Measurements from ENCODE around the gene FBXO42.

Gene FBXO42
- total RNA-seq, result 57.2 to 78.8 (median 73.6) reads per million in 4 experiments

GRCh38 chr1:16351994-16352841, at the start of gene FBXO42:
TSS of gene FBXO42 (minus strand) at chr1:16352480. CDS start at chr1:16315418, 37,062 bp downstream.
- DNase-seq, result peak; percentile 86

DNA sequence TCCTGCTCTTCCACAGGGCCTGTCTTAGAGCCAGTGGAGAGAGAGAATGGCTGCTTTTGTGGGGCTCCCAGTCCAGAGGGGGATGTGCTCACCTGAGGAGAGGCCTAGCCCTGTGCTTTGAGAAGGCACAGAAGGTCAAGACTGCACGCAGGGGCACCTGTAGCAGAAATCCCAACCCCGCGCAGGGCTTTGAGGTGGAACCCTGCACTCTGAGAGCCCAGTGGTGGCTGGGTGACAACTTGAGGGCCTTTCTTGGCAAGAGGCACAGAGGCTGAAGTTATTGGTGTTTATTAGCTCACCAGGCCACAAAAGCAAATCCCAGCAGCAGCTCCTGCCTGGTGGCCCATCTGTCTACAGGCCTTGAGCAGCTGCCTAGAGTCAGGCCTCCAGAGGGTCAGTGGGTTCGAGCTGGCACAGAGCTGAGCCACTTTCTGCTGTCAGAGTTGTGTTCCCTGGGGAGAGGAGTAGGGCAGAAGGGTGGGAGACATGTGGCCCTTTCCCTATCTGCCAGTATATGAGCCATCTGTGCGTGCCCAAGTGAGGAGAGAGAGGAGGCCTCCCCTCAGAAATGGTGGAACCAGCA, 46.2 kb upstream of the FBXO42 start:
- DNase-seq, result no peak

DNA sequence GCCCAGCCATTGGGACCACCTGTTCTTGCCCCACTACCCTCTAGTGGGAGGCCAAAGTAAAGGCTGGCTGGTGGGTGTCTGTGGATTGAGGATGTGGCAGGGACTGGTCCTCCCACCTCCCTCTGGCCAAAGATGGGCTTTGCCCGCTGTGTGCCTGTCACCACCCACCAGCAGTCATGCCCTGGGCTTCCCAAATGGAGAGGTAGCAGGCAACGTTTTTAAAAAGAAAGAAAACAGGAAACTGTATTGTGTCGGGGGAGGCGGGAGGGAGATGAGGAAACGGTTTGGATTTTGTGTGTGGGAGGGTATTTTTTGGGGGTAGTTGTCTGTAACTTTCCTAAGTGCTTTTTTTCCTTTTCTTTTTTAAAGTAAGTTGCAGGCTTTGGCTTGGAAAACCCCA, 44.8 kb upstream of the FBXO42 start:
- no peak for DNase-seq

DNA sequence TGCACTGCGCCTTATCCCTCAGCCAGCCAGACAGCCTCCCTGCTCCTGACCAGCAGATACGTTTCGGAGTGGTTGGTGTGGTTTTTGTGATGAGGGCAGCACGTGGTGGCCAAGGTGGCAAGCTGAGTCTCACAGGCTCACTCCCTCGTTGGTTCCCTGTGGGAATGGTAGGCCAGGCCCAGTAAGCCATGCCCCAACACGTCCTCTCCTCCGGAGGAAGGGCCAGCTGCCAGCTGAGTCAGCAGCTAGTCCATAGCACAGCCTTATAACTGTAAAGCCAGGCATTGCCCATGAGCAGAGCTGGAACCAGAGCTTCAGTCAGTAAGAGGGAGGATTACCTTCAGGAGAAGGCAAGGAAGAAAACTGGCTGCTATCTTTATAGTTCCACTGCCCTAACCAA, 44.3 kb upstream of the FBXO42 start:
- no peak for DNase-seq

GRCh38 chr1:16394977-16395376, 42.7 kb upstream of the FBXO42 start:
- no peak for DNase-seq

DNA sequence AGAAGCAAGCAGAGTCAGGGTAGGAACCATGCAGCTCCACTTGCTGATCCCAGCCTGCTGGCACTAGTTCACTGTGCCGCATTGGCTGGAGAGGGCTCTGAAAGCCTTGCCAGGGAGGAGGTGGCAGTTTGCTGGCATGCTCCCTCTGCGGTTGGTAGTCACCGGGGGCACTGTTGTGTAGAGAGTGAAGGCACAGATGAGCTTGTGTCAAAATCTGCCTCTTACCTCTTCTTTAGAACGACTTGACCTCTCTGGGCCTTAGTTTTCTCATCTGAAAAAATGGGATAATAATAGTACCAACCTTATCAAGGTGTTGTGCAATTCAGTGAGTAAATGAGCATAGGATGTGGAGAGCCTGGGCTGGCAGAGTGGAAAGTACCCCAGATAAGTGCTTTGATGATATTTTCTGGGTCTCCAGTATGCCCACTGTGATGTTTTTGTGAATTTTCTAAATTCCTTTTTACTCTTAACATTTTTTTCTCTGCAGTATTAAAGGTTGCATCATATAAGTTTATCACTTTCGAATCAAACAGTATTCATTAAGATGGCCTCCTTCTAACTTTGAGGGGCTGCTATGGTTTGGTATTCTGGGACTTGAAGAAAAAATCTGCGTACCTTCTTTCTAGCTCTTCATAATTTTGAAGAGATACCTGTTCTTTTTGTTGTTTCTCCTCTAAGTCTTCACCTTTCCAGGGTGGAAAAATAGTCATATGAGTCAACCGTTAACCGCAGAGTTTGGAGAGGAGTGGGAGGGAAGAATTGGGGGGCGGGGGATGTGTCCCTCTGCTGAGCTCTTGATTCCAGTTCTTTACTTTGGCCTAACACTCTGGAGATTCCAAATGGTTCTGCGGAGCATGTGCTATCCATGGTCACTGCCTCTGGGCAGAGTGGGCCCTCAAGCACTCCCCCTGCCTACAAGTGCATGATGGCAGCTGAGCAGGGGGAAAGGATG, 41.6 kb upstream of the FBXO42 start:
- DNase-seq, result no peak

DNA sequence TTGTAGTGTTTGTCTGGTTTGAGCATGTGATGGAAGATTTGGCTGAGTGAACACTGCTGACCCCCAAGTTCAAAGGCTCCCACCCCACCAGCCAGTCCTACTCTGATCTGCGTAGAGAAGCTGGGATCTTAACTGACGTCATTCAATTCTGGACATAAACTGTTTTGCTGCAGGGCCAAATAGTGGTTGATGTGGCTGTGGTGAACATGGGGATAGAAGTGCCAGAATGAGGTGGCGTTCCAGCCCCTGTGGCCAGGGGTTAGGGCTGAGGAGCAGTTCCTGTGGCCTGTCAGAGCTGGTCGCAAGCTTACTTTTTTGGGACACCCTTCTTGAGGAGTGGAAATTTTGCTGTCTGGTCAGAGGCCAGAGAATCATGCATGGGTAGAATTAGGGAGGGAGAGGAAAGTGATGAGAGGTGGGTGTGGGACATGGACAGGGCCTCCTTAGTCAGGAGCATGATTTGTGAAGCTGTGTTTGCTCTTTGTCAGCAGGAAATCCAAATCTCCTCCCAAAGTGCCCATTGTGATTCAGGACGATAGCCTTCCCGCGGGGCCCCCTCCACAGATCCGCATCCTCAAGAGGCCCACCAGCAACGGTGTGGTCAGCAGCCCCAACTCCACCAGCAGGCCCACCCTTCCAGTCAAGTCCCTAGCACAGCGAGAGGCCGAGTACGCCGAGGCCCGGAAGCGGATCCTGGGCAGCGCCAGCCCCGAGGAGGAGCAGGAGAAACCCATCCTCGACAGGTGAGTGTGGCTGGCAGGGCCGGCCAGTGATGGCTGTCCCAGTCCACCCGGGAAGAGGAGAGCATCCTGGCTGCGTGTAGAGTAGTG, 40.7 kb upstream of the FBXO42 start:
- DNase-seq, result no peak

DNA sequence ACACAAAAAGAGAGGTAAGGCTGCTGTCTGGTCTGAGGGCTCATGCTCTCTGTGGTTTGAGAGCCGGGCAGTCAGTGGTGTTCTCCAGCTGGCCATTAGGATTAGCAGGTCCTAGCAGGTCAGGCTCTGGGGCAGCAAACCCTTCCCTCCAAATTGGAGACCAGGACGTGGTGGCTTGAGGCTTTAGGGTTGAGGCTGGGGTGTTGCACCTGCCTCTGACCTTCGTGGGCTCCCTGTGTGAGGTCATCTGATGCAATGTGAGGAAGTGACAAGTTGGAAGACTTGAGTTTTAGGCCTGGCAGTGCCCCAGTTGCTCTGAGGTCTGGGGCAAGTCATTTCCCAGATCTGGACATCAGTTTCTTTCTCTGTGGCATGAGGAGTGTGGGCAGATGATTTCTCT, 39.1 kb upstream of the FBXO42 start:
- no peak for DNase-seq

GRCh38 chr1:16387201-16388188, 35.2 kb upstream of the FBXO42 start:
- DNase-seq, result no peak

- DNase-seq, result no peak
Observed at GRCh38 chr1:16386454-16387113, 34.3 kb upstream of the FBXO42 start.

DNA sequence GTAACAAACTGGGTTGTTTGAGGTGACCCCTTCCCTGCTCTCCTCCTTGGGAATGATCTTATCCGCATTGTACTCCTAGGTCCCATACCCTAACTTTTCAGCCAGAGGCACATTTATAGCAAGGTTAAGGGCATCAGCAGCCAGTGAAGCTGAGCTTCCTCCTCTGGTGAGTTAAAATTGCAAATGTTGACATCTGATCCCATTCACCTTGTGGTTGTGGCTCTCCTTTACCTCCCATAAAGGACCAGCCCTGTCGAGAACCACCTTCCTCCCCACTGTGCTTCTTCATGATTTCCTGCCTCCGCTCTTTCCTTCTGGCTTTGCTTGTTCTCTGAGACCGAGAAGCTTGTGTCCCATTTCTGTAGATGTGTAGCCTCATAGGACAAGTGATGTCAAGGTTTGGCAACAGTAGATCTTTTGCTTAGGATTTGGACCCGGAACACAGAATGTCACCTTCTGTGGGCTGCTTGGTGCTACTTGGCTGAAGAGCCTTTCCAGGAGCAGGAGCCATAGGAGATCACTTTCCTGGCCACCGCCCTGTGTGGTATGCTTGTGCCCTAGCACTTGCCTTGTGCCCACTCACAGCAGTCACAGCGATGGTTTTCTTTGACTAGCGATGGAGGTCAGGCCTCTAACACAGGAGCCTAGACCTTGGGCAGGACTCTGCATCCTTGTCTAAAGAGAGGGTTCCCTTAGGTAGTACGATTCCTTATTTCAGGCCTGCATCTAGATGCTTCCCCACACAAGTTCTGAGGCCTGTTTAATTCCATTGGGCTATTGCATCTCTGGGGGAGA, 33.6 kb upstream of the FBXO42 start:
- DNase-seq, result no peak

GRCh38 chr1:16383888-16384287, 31.6 kb upstream of the FBXO42 start:
- no peak for DNase-seq

- no peak for DNase-seq
Observed at GRCh38 chr1:16380868-16381267, 28.6 kb upstream of the FBXO42 start.

DNA sequence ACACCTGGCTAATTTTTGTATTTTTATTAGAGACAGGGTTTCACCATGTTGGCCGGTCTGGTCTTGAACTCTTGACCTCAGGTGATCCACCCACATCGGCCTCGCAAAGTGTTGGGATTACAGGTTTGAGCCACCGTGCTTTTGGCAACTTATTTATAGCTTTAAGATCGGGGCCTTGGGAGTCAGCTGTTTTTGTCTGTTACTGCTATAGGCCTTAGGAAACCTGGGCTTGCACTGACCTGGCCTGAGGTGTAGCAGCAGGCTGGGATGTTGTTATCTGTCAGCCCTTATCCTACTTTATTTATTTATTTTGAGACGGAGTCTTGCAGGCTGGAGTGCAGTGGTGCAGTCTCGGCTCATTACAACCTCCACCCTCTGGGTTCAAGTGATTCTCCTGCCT, 26.2 kb upstream of the FBXO42 start:
- DNase-seq, result no peak

DNA sequence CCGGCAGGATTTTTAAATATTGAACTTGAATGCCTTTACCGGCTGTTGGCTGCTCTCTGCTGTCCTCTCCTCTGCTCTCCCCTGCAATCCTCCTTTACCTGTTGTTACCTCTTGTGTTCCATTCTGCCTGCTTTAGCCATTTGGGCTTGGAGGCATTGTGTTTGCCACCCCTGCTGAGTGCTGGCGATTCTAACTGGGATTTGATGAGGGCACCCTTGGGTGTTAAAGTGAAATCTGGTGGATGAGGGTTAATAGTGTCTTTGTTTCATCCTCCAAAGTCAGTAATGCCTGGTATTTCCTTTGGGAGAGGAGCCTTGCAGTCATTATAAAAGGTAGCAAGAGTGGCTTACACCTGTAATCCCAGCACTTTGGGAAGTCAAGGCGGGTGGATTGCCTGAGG, 24.7 kb upstream of the FBXO42 start:
- no peak for DNase-seq

DNA sequence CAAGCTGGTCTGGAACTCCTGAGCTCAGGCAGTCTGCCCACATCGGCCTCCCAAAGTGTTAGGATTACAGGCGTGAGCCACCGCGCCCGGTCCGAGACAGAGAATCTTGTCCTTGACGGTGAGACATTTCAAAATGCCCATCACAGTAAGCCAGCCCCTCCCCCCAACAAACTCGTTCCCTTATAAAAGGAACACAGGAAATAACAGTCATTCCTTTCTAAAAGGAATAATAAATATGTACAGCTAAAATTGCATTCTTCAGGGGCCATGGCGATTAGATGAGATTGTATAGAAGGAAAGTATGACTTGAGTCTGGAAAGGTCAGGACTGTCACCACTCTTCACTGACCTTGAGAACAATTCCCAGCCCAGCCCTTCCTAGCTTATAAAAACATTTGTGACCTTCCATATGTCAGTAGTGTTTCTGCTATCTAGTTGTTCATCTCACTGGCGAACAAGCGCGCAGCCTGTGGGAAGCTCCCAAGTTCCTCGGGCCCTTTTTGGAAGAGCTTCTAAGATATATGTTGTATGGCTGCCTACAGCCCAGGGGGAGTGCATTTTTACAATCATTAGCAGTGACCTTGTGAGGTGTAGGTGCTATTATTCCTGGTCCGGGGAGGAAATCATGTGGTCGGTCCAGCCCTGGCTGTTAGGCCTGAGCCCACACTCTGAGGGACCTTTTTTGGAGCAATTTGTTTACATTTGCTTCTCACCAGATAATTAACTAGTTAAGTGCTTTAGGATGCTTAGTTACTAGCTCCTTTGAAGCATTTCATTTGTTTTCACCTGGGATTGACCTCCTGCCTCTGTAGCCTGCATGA, 23.5 kb upstream of the FBXO42 start:
- DNase-seq, result no peak

GRCh38 chr1:16374266-16374665, 22.0 kb upstream of the FBXO42 start:
- DNase-seq, result no peak

GRCh38 chr1:16372535-16373285, 20.4 kb upstream of the FBXO42 start:
- no peak for DNase-seq

All from effector CD8-positive, alpha-beta T cell (primary cell).